Measurements from ENCODE around the gene AKAP13. TPM values are rescaled to one million over a fixed set of nuclear protein-coding genes. Genes with fewer than 3 reads are reported as not detected.
"Not testable (repeated sequence)": the region's sequence is repeated elsewhere in the genome, so short reads cannot be mapped to it uniquely, and the experiment has no call there.

Gene AKAP13
- total RNA-seq, 6 donors from 2014 or later = 329 to 1,278 (median 748) TPM

- no peaks in the 10 kb centered on the region for H3K9me3 ChIP-seq
- DNase-seq (no peak), ATAC-seq (ENCODE audit: low FRiP score in 2 of 2) (no peak)
- no peaks in the 10 kb centered on the region for H3K4me1 ChIP-seq
- H3K36me3 ChIP-seq = peaks cover 21 to 88% (median 52%) of the 10 kb centered on the region in 4 donors
- no peak overlapping the region for H3K4me3 ChIP-seq
- H3K27ac ChIP-seq = no peak overlapping the region
- 86 to 91% methylated on average over 3 of the region's 3 CpGs for WGBS, 2 donors
- no peaks in the 10 kb centered on the region for H3K27me3 ChIP-seq
- TF ChIP-seq POLR2AphosphoS5 (IDR thresholded peaks at IDR 0.05) (no peak), EP300 (IDR thresholded peaks at IDR 0.05) (no peak), CTCF (IDR thresholded peaks at IDR 0.05) (no peak), POLR2A (IDR thresholded peaks at IDR 0.05) (no peak)
Observed at GRCh38 chr15:85658816-85659215, 278.4 kb downstream of the AKAP13 start.

- ATAC-seq (ENCODE audit: low FRiP score in 2 of 2) = no peak
- 93 to 97% methylated on average over 3 of the region's 3 CpGs for WGBS, 2 donors
- Histone ChIP-seq H3K4me1 (peaks cover 0 to 6% (median 6%) of the 10 kb centered on the region in 4 donors), H3K9me3 (no peaks in the 10 kb centered on the region), H3K4me3 (no peak overlapping the region), H3K27me3 (no peaks in the 10 kb centered on the region), H3K27ac (no peak overlapping the region), H3K36me3 (peaks cover 16 to 88% (median 46%) of the 10 kb centered on the region in 4 donors)
- TF ChIP-seq EP300 (IDR thresholded peaks at IDR 0.05) (no peak), POLR2A (IDR thresholded peaks at IDR 0.05) (no peak), POLR2AphosphoS5 (IDR thresholded peaks at IDR 0.05) (no peak), CTCF (IDR thresholded peaks at IDR 0.05) (no peak)
- no peak for DNase-seq
Observed at GRCh38 chr15:85661859-85662258, 281.5 kb downstream of the AKAP13 start.

- not testable (repeated sequence) for H3K27me3 ChIP-seq; H3K9me3 ChIP-seq; ATAC-seq (ENCODE audit: low FRiP score in 2 of 2); H3K4me3 ChIP-seq; H3K27ac ChIP-seq; DNase-seq
- peaks cover 16 to 92% (median 45%) of the 10 kb centered on the region in 4 donors for H3K36me3 ChIP-seq
- 98% methylated on average over 6 of the region's 6 CpGs for WGBS, 2 donors
- peaks cover 12 to 28% (median 25%) of the 10 kb centered on the region in 4 donors for H3K4me1 ChIP-seq
Observed at GRCh38 chr15:85665677-85666076, 285.3 kb downstream of the AKAP13 start.

GRCh38 chr15:85667491-85668424 lies 287.4 kb downstream of the AKAP13 start:
- H3K9me3 ChIP-seq = no peaks in the 10 kb centered on the region
- H3K27me3 ChIP-seq = no peaks in the 10 kb centered on the region
- TF ChIP-seq POLR2AphosphoS5 (IDR thresholded peaks at IDR 0.05) = peak in 1 of 2 donors; percentile 87
- TF ChIP-seq CTCF (IDR thresholded peaks at IDR 0.05) = no peak
- TF ChIP-seq EP300 (IDR thresholded peaks at IDR 0.05) = peak in 3 of 4 donors; percentile 11 to 84 (median 53)
- H3K4me1 ChIP-seq = peaks cover 27 to 42% (median 39%) of the 10 kb centered on the region in 4 donors
- 28 to 38% methylated on average over 5 of the region's 5 CpGs for WGBS, 2 donors
- ATAC-seq (ENCODE audit: low FRiP score in 2 of 2) (peak; percentile 88 to 94), DNase-seq (peak in 1 of 2 donors; percentile 45)
- H3K4me3 ChIP-seq = no peak overlapping the region
- H3K36me3 ChIP-seq = peaks cover 27 to 91% (median 52%) of the 10 kb centered on the region in 4 donors
- peak overlapping the region; percentile 71 to 91 (median 80) for H3K27ac ChIP-seq

GRCh38 chr15:85671156-85671555 lies 290.8 kb downstream of the AKAP13 start:
- no peak overlapping the region for H3K4me3 ChIP-seq
- DNase-seq (no peak), ATAC-seq (ENCODE audit: low FRiP score in 2 of 2) (no peak)
- H3K27ac ChIP-seq = peak overlapping the region; percentile 31 to 91 (median 55)
- 67 to 89% methylated on average over 1 of the region's 1 CpG for WGBS, 2 donors
- peaks cover 37 to 84% (median 38%) of the 10 kb centered on the region in 4 donors for H3K36me3 ChIP-seq
- TF ChIP-seq POLR2A (IDR thresholded peaks at IDR 0.05) (no peak), EP300 (IDR thresholded peaks at IDR 0.05) (peak in 1 of 4 donors; percentile 43), POLR2AphosphoS5 (IDR thresholded peaks at IDR 0.05) (peak in 1 of 2 donors; percentile 47)
- H3K4me1 ChIP-seq = peaks cover 31 to 48% (median 47%) of the 10 kb centered on the region in 4 donors
- no peaks in the 10 kb centered on the region for H3K27me3 ChIP-seq
- no peaks in the 10 kb centered on the region for H3K9me3 ChIP-seq
